ENCODE data around the gene GLT1D1.

GRCh38 chr12:128829861-128830504 lies 23.3 kb upstream of the GLT1D1 start:
- TF ChIP-seq CTCF (IDR thresholded peaks at IDR 0.05), result no peak
- no peak for TF ChIP-seq POLR2A (IDR thresholded peaks at IDR 0.05)
- no peak for TF ChIP-seq EP300 (IDR thresholded peaks at IDR 0.05)
